Loucy (cell line): Measurements from ENCODE around the gene C1orf174.

Source experiments
- CTCF ChIP-seq: fragments of 200-600 bp; sonication (generic); conservative IDR thresholded peaks from 2 replicates; pipeline ENCODE4 v1.5.1; 2014; ENCODE audit warnings: mild to moderate bottlenecking, antibody characterized with exemption, low read length
- EZH2phosphoT487 ChIP-seq: fragments of 200-600 bp; IDR thresholded peaks from 2 replicates; pipeline ENCODE4 v1.6.1; 2018; ENCODE audit warnings: antibody characterized with exemption, mild to moderate bottlenecking, moderate library complexity, borderline replicate concordance

GRCh38 chr1:3932156-3932919, 32.3 kb upstream of the C1orf174 start:
- TF ChIP-seq CTCF (no peak), EZH2phosphoT487 (no peak)
